SK-N-SH treated with all-trans-retinoic acid at 6 μM for 48 hours (cell line): ENCODE measurements around the gene ELOVL7.

ENCODE experiments used
- ATAC-seq: fragments of 200-7000 bp; cut with Tn5 transposase; 3 replicates; pipeline ENCODE4 v1.9.1; 2020; ENCODE audit warnings: mild to moderate bottlenecking, moderate library complexity
- ARNTL ChIP-seq: fragments of 450-650 bp; formaldehyde crosslinking; IDR thresholded peaks from 2 replicates; pipeline ENCODE4 v1.5.0; 2020; ENCODE audit warnings: low read depth, mild to moderate bottlenecking, moderate library complexity, borderline replicate concordance
- BACH2 ChIP-seq: fragments of 250-450 bp; sonication (Bioruptor Pico); IDR thresholded peaks from 2 replicates; pipeline ENCODE4 v1.9.0; 2021; ENCODE audit warnings: mild to moderate bottlenecking, borderline replicate concordance
- CSDC2 ChIP-seq: fragments of 250-450 bp; sonication (Bioruptor Pico); IDR thresholded peaks from 2 replicates; pipeline ENCODE4 v1.5.0; 2020; ENCODE audit warnings: mild to moderate bottlenecking, moderate library complexity
- ESRRG ChIP-seq: fragments of 250-450 bp; sonication (Bioruptor Pico); IDR thresholded peaks from 2 replicates; pipeline ENCODE4 v1.6.1; 2021; ENCODE audit warnings: mild to moderate bottlenecking
- GLIS3 ChIP-seq: fragments of 250-450 bp; sonication (Bioruptor Pico); IDR thresholded peaks from 2 replicates; pipeline ENCODE4 v1.5.0; 2020; ENCODE audit warnings: mild to moderate bottlenecking, moderate library complexity
- ISL1 ChIP-seq: fragments of 250-450 bp; sonication (Bioruptor Pico); IDR thresholded peaks from 2 replicates; pipeline ENCODE4 v2.1.2; 2022; ENCODE audit warnings: mild to moderate bottlenecking, moderate library complexity
- OSR1 ChIP-seq: fragments of 250-450 bp; sonication (Bioruptor Pico); IDR thresholded peaks from 2 replicates; pipeline ENCODE4 v1.8.0; 2022; ENCODE audit warnings: moderate library complexity, mild to moderate bottlenecking, inconsistent platforms
- PPARA ChIP-seq: fragments of 250-450 bp; sonication (Bioruptor Pico); IDR thresholded peaks from 2 replicates; pipeline ENCODE4 v1.5.0; 2020; ENCODE audit warnings: mild to moderate bottlenecking, borderline replicate concordance
- SNAI2 ChIP-seq: fragments of 250-450 bp; sonication (Bioruptor Pico); IDR thresholded peaks from 2 replicates; pipeline ENCODE4 v1.5.0; 2020; ENCODE audit warnings: mild to moderate bottlenecking, moderate library complexity
- TCF4 ChIP-seq: fragments of 250-450 bp; sonication (Bioruptor Pico); IDR thresholded peaks from 2 replicates; pipeline ENCODE4 v1.8.0; 2021; ENCODE audit warnings: mild to moderate bottlenecking, moderate library complexity, borderline replicate concordance
- ZC3H10 ChIP-seq: fragments of 250-450 bp; sonication (Bioruptor Pico); IDR thresholded peaks from 2 replicates; pipeline ENCODE4 v1.5.1; 2021; ENCODE audit warnings: mild to moderate bottlenecking, moderate library complexity
- ZFP3 ChIP-seq: fragments of 250-450 bp; sonication (Bioruptor Pico); IDR thresholded peaks from 2 replicates; pipeline ENCODE4 v1.5.0; 2020; ENCODE audit warnings: mild to moderate bottlenecking, moderate library complexity
- ZFP30 ChIP-seq: fragments of 450-650 bp; formaldehyde crosslinking; IDR thresholded peaks from 2 replicates; pipeline ENCODE4 v1.5.0; 2022; ENCODE audit warnings: mild to moderate bottlenecking, moderate library complexity
- ZNF565 ChIP-seq: fragments of 450-650 bp; formaldehyde crosslinking; conservative IDR thresholded peaks from 2 replicates; pipeline ENCODE4 v1.5.0; 2020; ENCODE audit warnings: low read depth, mild to moderate bottlenecking, moderate library complexity
- TF ChIP-seq, protein P1 (sequence below): fragments of 250-450 bp; sonication (Bioruptor Pico); IDR thresholded peaks from 2 replicates; pipeline ENCODE4 v1.5.1; 2020; ENCODE audit warnings: low read depth, mild to moderate bottlenecking, moderate library complexity
- TF ChIP-seq, protein P2 (sequence below): fragments of 250-450 bp; sonication (Bioruptor Pico); IDR thresholded peaks from 2 replicates; pipeline ENCODE4 v1.8.0; 2021; ENCODE audit warnings: low read depth, mild to moderate bottlenecking, moderate library complexity, borderline replicate concordance
- TF ChIP-seq, protein P3 (sequence below): fragments of 250-450 bp; sonication (Bioruptor Pico); IDR thresholded peaks from 2 replicates; pipeline ENCODE4 v1.5.1; 2021; ENCODE audit warnings: mild to moderate bottlenecking, moderate library complexity
- TF ChIP-seq, protein P4 (sequence below): fragments of 250-450 bp; sonication (Bioruptor Pico); IDR thresholded peaks from 2 replicates; pipeline ENCODE4 v1.8.0; 2020; ENCODE audit warnings: mild to moderate bottlenecking, moderate library complexity, borderline replicate concordance
- TF ChIP-seq, protein P5 (sequence below): fragments of 250-450 bp; sonication (Bioruptor Pico); IDR thresholded peaks from 2 replicates; pipeline ENCODE4 v1.5.0; 2020; ENCODE audit warnings: mild to moderate bottlenecking, moderate library complexity

ELOVL7 gene

DNA sequence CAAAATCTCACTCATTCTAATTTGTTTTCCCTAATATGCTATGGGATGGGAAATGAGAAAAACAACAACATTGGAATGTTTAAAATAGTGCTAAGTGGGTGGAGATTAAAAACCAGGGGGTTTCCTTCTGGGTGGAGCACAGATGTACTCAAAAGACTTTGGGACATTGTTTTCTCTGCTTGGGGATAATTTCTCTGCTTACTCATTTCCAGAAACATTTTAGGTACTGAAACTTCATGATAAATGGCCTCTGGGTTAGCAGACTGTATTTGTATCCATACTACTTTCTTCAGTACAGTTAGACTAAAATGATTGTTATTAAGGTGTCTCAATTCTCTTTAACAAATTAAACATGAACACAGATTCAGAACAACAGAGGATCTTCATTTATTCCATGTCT lies 17.4 kb downstream of the ELOVL7 start:
- ATAC-seq: no peak
- no peak for TF ChIP-seq ZFP3 (CRISPR knock-in tag)
- no peak for TF ChIP-seq ESRRG (CRISPR knock-in tag)
- TF ChIP-seq ARNTL: no peak
- no peak for TF ChIP-seq ZNF565 (CRISPR knock-in tag)
- TF ChIP-seq, protein P1, sequence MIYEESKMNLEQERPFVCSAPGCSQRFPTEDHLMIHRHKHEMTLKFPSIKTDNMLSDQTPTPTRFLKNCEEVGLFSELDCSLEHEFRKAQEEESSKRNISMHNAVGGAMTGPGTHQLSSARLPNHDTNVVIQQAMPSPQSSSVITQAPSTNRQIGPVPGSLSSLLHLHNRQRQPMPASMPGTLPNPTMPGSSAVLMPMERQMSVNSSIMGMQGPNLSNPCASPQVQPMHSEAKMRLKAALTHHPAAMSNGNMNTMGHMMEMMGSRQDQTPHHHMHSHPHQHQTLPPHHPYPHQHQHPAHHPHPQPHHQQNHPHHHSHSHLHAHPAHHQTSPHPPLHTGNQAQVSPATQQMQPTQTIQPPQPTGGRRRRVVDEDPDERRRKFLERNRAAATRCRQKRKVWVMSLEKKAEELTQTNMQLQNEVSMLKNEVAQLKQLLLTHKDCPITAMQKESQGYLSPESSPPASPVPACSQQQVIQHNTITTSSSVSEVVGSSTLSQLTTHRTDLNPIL: no peak
- no peak for TF ChIP-seq TCF4 (CRISPR knock-in tag)
- TF ChIP-seq CSDC2 (CRISPR knock-in tag): no peak
- no peak for TF ChIP-seq ISL1 (CRISPR knock-in tag)
- no peak for TF ChIP-seq ZC3H10 (CRISPR knock-in tag)
- TF ChIP-seq, protein P2, sequence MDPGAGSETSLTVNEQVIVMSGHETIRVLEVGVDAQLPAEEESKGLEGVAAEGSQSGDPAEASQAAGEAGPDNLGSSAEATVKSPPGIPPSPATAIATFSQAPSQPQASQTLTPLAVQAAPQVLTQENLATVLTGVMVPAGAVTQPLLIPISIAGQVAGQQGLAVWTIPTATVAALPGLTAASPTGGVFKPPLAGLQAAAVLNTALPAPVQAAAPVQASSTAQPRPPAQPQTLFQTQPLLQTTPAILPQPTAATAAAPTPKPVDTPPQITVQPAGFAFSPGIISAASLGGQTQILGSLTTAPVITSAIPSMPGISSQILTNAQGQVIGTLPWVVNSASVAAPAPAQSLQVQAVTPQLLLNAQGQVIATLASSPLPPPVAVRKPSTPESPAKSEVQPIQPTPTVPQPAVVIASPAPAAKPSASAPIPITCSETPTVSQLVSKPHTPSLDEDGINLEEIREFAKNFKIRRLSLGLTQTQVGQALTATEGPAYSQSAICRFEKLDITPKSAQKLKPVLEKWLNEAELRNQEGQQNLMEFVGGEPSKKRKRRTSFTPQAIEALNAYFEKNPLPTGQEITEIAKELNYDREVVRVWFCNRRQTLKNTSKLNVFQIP: no peak
- TF ChIP-seq BACH2 (CRISPR knock-in tag): no peak

DNA sequence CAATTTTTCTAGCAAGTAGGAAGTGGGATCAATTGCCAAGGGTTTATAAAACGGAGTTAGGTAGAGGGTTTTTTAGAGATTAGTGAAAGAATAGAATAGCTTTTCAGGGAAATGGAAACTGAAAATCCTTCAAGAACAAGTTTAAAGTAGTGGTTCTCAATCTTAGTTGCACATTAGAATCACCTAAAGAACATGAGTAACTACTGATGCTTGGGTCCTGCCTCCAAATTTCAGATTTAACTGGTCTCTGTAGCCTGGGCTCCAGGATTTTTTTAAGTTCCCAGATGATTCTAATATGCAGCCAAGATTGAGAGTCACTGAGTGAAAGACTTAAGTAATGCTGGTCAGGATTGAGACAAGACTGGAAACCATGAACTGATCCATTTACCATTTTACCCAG lies 20.5 kb downstream of the ELOVL7 start:
- TF ChIP-seq ISL1 (CRISPR knock-in tag) (no peak), ARNTL (no peak), ESRRG (CRISPR knock-in tag) (no peak), GLIS3 (no peak), ZC3H10 (CRISPR knock-in tag) (no peak), BACH2 (CRISPR knock-in tag) (no peak), TCF4 (CRISPR knock-in tag) (no peak), OSR1 (CRISPR knock-in tag) (no peak), ZNF565 (CRISPR knock-in tag) (no peak)
- TF ChIP-seq, protein P3, sequence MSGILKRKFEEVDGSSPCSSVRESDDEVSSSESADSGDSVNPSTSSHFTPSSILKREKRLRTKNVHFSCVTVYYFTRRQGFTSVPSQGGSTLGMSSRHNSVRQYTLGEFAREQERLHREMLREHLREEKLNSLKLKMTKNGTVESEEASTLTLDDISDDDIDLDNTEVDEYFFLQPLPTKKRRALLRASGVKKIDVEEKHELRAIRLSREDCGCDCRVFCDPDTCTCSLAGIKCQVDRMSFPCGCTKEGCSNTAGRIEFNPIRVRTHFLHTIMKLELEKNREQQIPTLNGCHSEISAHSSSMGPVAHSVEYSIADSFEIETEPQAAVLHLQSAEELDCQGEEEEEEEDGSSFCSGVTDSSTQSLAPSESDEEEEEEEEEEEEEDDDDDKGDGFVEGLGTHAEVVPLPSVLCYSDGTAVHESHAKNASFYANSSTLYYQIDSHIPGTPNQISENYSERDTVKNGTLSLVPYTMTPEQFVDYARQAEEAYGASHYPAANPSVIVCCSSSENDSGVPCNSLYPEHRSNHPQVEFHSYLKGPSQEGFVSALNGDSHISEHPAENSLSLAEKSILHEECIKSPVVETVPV (CRISPR knock-in tag): no peak
- TF ChIP-seq, protein P4, sequence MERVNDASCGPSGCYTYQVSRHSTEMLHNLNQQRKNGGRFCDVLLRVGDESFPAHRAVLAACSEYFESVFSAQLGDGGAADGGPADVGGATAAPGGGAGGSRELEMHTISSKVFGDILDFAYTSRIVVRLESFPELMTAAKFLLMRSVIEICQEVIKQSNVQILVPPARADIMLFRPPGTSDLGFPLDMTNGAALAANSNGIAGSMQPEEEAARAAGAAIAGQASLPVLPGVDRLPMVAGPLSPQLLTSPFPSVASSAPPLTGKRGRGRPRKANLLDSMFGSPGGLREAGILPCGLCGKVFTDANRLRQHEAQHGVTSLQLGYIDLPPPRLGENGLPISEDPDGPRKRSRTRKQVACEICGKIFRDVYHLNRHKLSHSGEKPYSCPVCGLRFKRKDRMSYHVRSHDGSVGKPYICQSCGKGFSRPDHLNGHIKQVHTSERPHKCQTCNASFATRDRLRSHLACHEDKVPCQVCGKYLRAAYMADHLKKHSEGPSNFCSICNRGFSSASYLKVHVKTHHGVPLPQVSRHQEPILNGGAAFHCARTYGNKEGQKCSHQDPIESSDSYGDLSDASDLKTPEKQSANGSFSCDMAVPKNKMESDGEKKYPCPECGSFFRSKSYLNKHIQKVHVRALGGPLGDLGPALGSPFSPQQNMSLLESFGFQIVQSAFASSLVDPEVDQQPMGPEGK: no peak
- no peak for ATAC-seq

DNA sequence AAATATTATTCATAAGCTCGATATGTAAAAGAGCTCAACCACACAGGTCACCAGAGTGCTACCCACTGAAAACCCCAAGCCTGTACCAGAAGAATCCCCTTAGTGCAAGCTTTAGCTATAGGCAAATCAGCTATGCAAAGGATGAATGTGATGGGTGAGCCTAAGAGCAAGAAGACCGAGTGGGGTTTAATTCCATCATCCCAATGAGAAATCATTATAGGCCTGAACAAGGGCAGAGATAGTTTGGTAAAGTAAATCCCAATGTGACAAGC lies 21.8 kb downstream of the ELOVL7 start:
- TF ChIP-seq PPARA (CRISPR knock-in tag) (no peak), OSR1 (CRISPR knock-in tag) (no peak), ZFP3 (CRISPR knock-in tag) (no peak), ISL1 (CRISPR knock-in tag) (no peak)
- TF ChIP-seq, protein P2: no peak
- no peak for ATAC-seq

DNA sequence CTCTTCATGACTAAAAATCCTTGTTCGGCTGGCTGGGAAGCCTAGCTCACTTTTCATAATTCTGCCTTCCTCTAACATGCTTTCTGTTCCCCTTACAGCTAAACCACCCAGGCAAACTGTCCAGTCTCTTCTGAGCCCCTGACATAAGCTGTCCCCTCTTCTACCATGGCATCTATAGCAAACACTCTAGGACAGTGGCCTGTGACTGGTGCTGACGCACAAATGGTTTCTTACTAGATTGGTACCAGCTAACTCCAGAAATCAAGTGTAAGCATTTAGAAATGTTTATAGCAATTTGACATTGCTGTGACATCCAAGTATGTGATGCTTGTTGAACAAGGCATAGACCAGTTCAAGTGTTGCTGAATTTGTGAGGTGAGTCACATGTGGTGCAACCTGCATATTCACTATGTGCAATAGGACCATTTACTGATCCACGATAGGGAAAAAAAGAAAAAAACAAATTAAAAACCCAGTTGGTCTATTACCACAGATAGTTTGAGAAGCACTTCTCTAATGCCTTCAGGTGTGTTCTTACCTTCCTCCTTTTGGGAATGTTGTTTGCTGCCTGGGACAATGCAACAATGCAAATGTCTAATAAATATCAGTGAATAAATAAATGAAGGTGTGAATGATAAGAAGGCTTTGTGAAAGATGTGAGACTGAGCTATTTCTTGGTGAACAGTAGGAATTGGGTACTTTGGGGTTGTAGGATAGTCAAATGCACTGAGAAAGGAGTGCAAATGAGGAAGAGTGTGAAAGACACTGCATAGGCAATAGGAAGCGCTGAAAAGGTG lies 22.4 kb downstream of the ELOVL7 start:
- no peak for ATAC-seq
- TF ChIP-seq, protein P5, sequence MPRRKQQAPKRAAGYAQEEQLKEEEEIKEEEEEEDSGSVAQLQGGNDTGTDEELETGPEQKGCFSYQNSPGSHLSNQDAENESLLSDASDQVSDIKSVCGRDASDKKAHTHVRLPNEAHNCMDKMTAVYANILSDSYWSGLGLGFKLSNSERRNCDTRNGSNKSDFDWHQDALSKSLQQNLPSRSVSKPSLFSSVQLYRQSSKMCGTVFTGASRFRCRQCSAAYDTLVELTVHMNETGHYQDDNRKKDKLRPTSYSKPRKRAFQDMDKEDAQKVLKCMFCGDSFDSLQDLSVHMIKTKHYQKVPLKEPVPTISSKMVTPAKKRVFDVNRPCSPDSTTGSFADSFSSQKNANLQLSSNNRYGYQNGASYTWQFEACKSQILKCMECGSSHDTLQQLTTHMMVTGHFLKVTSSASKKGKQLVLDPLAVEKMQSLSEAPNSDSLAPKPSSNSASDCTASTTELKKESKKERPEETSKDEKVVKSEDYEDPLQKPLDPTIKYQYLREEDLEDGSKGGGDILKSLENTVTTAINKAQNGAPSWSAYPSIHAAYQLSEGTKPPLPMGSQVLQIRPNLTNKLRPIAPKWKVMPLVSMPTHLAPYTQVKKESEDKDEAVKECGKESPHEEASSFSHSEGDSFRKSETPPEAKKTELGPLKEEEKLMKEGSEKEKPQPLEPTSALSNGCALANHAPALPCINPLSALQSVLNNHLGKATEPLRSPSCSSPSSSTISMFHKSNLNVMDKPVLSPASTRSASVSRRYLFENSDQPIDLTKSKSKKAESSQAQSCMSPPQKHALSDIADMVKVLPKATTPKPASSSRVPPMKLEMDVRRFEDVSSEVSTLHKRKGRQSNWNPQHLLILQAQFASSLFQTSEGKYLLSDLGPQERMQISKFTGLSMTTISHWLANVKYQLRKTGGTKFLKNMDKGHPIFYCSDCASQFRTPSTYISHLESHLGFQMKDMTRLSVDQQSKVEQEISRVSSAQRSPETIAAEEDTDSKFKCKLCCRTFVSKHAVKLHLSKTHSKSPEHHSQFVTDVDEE (CRISPR knock-in tag): no peak
- no peak for TF ChIP-seq SNAI2
- TF ChIP-seq, protein P4: no peak
- TF ChIP-seq PPARA (CRISPR knock-in tag): no peak
- TF ChIP-seq ZFP30: no peak
- TF ChIP-seq, protein P3 (CRISPR knock-in tag): no peak
- TF ChIP-seq ZNF565 (CRISPR knock-in tag): no peak
- TF ChIP-seq ZFP3 (CRISPR knock-in tag): no peak
